VCaP (cell line): ENCODE measurements around the gene ITPR2.

Source experiments
- H3K27ac ChIP-seq: fragments of 450-650 bp; 2 replicates; pipeline ENCODE4 v1.5.1; 2017
- TF ChIP-seq, protein P1 (sequence below): fragments of 450-650 bp; conservative IDR thresholded peaks from 2 replicates; pipeline ENCODE4 v1.5.1; 2017; ENCODE audit warnings: mild to moderate bottlenecking, moderate library complexity

The ITPR2 gene

DNA sequence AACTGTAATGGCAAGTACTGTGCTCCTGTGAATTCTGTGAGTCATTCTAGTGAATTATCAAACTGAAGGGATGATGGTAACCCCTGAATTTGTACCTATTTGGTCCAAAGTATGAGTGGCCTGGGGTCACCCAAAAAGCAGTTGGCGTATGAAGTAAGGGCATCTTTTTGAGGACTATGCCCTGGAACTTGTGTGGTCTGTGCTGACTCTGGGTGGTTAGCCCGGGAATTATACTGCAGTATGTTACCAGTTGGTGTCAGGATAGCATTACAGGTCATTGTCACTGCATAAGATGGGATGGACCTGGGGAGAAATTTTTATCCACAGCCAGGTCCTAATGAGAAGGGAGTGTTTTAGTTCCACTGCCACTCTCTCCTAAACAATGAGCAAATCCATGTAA lies 462.9 kb downstream of the ITPR2 start:
- TF ChIP-seq, protein P1, sequence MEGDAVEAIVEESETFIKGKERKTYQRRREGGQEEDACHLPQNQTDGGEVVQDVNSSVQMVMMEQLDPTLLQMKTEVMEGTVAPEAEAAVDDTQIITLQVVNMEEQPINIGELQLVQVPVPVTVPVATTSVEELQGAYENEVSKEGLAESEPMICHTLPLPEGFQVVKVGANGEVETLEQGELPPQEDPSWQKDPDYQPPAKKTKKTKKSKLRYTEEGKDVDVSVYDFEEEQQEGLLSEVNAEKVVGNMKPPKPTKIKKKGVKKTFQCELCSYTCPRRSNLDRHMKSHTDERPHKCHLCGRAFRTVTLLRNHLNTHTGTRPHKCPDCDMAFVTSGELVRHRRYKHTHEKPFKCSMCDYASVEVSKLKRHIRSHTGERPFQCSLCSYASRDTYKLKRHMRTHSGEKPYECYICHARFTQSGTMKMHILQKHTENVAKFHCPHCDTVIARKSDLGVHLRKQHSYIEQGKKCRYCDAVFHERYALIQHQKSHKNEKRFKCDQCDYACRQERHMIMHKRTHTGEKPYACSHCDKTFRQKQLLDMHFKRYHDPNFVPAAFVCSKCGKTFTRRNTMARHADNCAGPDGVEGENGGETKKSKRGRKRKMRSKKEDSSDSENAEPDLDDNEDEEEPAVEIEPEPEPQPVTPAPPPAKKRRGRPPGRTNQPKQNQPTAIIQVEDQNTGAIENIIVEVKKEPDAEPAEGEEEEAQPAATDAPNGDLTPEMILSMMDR: peak; percentile 15; the same call in 1 of the 2 replicates
- H3K27ac ChIP-seq: no peak overlapping the region

DNA sequence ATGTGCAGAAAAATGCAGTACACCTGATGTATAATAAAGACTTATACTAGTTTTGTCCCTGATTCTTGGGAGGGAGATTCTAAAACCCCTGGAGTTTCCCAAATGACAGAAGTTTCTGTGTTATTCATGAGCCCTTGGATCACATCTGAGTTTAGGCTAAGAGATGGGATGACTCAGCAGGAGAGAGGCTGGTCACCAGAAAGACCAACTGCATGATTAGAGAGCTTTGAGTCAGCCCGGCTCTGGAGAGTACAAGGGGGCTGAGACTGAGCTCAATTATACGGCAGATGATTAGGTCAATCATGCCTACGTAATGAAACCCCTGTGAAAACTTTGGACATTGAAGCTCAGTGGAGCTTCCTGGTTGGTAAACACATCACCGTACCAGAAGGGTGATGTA lies 463.4 kb downstream of the ITPR2 start:
- TF ChIP-seq, protein P1: no peak
- H3K27ac ChIP-seq: no peak overlapping the region

DNA sequence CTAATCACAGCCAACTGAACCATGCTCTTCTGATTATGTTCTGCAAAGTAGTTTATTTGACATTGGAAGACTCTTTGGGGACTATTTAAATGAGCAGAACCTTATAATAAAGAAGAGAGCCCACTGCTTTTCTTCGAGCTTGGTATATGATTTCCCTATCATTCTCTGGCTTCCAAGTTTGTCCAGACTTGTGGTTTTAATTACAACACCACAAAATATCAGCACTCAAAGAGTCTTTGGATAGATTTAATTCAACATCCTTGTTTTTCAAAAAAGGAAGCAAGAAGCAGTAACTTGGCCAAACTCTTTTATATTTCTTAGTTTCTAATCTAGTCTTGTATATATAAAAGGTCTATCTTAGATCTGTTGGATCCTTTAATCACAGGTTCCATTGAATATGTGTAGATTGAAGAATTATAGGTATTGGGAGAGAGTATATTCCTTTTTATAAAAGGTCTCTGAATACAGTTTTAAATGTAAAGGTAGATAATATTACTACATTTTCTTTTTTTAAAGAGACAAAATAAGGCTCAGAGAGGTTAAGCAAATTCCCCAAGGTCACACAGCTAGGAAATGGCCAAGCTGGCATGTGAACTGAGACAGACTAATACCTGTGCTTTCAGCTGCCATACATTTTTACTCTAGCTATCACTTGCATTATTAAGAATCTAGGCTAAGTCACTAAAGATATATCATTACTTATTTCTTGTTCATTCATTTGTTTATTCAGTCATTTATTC lies 464.8 kb downstream of the ITPR2 start:
- TF ChIP-seq, protein P1: no peak
- H3K27ac ChIP-seq: no peak overlapping the region

DNA sequence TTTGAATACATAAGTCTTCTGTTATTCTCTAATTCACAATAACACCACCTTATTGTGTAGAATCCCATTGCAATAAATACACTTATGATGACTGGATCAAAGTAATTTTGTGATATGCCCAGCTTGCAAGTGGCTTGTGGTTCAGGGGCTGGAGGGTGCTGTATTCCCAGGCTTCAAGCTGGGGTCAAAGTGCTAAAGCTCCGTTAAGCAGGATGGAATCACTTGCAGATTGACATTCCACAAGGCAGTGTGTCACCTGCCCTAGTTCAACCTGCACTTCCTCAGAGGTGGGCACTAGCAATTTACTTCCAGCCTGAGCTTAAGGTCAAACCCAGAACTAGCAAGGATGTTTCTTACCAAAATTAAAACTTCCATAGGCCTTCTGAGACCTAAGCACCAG lies 471.0 kb downstream of the ITPR2 start:
- no peak overlapping the region for H3K27ac ChIP-seq
- TF ChIP-seq, protein P1: no peak

DNA sequence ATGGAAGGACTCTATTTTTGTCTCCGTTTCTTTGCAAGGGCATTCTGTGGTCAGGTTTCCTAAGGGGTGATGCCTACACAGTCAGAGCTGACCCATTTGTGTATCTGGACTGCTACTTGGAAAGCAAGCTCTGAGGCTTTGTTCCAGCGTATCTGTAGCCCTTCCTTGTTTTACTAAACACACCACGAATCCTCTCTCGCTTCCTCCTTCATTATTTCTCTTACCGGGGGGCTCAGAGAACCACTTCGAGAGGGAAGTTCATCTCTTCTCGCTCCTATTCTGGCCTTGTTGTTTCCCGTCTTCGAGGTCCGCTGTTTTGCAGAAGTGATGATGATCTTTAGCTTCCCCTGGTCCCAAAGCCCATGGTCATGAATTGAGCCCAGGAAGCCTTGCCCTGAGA lies 472.9 kb downstream of the ITPR2 start:
- no peak overlapping the region for H3K27ac ChIP-seq
- TF ChIP-seq, protein P1: no peak

DNA sequence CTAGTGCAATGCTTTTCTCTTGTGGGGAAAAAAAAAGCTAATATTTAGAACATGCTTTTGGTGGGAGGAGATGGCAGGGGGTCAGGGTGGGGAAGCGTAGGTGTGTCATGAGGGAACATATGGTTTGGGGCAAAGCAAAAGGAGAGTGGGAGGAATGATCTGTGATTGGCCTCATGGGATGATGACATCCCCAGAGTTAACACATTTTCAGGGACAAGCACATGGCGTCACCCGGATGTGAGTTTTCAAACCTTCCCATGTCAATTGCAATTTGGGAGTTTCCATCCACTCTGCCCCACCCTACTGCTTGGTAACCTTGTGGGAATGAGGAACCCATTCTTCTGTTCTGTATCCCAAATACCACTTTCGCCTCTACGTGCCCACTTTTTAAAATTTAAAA lies 473.4 kb downstream of the ITPR2 start:
- TF ChIP-seq, protein P1: no peak
- H3K27ac ChIP-seq: no peak overlapping the region

GRCh38 chr12:26358651-26359050 lies 474.3 kb downstream of the ITPR2 start:
- no peak overlapping the region for H3K27ac ChIP-seq

More at GRCh38 chr12:26358651-26359050, 474.3 kb downstream of the ITPR2 start:
- TF ChIP-seq, protein P1: no peak
